ENCODE results near the gene PTPRM. TPM values are rescaled to one million over a fixed set of nuclear protein-coding genes. Genes with fewer than 3 reads are reported as not detected.

PTPRM gene
- total and polyA plus RNA-seq, 2 of the 8 experiments (the other 6 are each of a cell fraction or from before 2014, with no cell fraction given), result 4.1 to 7.0 TPM

DNA sequence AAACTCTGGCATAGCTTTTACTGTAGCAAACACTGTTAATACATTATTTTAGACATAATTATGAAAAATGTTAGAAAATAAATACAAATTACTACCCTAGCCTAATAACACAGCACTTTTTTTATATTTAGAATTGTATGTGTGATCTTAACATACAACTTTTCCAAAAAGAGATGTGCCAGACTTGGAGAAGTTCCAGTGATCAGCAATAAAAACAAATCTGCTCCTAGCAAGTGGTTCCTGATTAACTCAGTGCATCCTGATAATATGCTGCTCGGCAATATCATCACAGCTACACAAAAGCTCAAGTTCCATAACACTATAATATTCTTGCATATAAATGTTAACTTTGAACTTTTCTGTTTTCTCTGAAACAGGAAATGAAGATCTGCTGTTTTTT lies 22.4 kb upstream of the PTPRM start:
- Histone ChIP-seq H2AK5ac (ENCODE audit: low read depth, low read length) (no peak overlapping the region), H3K23me2 (ENCODE audit: low read depth, low read length) (no peaks in the 10 kb centered on the region), H3K23ac (ENCODE audit: insufficient read length) (no peak overlapping the region), H2BK15ac (ENCODE audit: low read length) (no peak overlapping the region), H3K4me3 (ENCODE audit: extremely low read depth in 1 of 4, insufficient read depth in 2 of 4, low read depth in 3 of 4, low read length in 4 of 4) (no peak overlapping the region), H3K27me3 (replicated peaks in 1 of 4; ENCODE audit: control insufficient read depth in 3 of 4, extremely low read depth in 1 of 4, insufficient read depth in 3 of 4, low read length in 3 of 4) (no peaks in the 10 kb centered on the region), H3K79me2 (ENCODE audit: control insufficient read depth in 1 of 2, insufficient read depth in 2 of 2, low read length in 2 of 2) (no peaks in the 10 kb centered on the region), H3K56ac (replicated peaks; ENCODE audit: insufficient read length, low read depth, low read length) (no peak overlapping the region), H3K4me2 (ENCODE audit: insufficient read depth in 1 of 2, low read depth in 2 of 2, low read length in 2 of 2) (no peak overlapping the region), H3K18ac (ENCODE audit: extremely low read depth, low read length) (no peak overlapping the region), H2AFZ (ENCODE audit: low read length) (no peak overlapping the region), H2BK20ac (ENCODE audit: low read length) (no peak overlapping the region), H2BK5ac (ENCODE audit: low read depth, low read length) (no peak overlapping the region), H2BK120ac (replicated peaks; ENCODE audit: low read depth, low read length) (no peak overlapping the region), H4K8ac (ENCODE audit: extremely low read depth, insufficient read depth, low read length) (no peak overlapping the region), H3K27ac (ENCODE audit: low read depth, low read length) (no peak overlapping the region), H3K36me3 (ENCODE audit: control insufficient read depth in 2 of 4, insufficient read depth in 4 of 4, low read length in 3 of 4) (no peaks in the 10 kb centered on the region), H3K4ac (replicated peaks; ENCODE audit: insufficient read length, low read depth, low read length) (no peak overlapping the region), H3K9me3 (ENCODE audit: insufficient read depth in 2 of 2, low read depth in 1 of 2, low read length in 1 of 2) (no peaks in the 10 kb centered on the region), H3K4me1 (replicated peaks in 1 of 4; ENCODE audit: control insufficient read depth in 3 of 4, insufficient read depth in 4 of 4, low read length in 3 of 4) (no peaks in the 10 kb centered on the region), H3K9ac (replicated peaks in 1 of 4; ENCODE audit: extremely low read depth in 1 of 4, low read depth in 3 of 4, low read length in 3 of 4) (no peak overlapping the region), H4K91ac (replicated peaks; ENCODE audit: insufficient read length, low read length) (no peak overlapping the region), H2BK12ac (ENCODE audit: low read depth, low read length) (no peak overlapping the region), H3K79me1 (ENCODE audit: low read depth, low read length) (no peaks in the 10 kb centered on the region), H4K20me1 (replicated peaks in 1 of 2; ENCODE audit: control insufficient read depth in 1 of 2, insufficient read depth in 2 of 2, low read length in 2 of 2) (no peaks in the 10 kb centered on the region), H4K5ac (ENCODE audit: insufficient read length, low read depth, low read length) (no peak overlapping the region), H3K14ac (ENCODE audit: insufficient read length) (no peak overlapping the region)
- FAIRE-seq, result no peak
- CTCF ChIA-PET (ENCODE audit: partially characterized antibody), result interaction anchor here (0.8 to 1.3 kb wide), 2 partner anchors 92 to 272 kb away, joined by 3 to 6 read pairs; no protein-coding TSS in a partner anchor
- POLR2A ChIA-PET (ENCODE audit: partially characterized antibody), result no interaction called here
- DNase-seq (ENCODE audit: low read depth in 1 of 2, low spot score in 2 of 2), result no peak
- 86% methylated on average over 1 of the region's 1 CpG; no CpG with 5 or more reads in 1 of the 2 experiments for WGBS, 2 experiments (ENCODE audit: extremely low coverage in 1 of 2, insufficient coverage in 1 of 2, insufficient read length in 1 of 2, insufficient replicate concordance in 2 of 2, low coverage in 1 of 2, low lambda C conversion rate in 2 of 2, missing lambda C conversion rate in 1 of 2)
